GM19468 (cell line): ENCODE data around the gene KLHL20.
"Not testable (repeated sequence)": the region's sequence is repeated elsewhere in the genome, so short reads cannot be mapped to it uniquely, and the experiment has no call there.

ENCODE experiments used
- ATAC-seq: cut with Tn5 transposase; IDR thresholded peaks from one replicate; pipeline ENCODE4 v1.9.1; 2021; ENCODE audit warnings: mild to moderate bottlenecking, moderate library complexity, moderate number of reproducible peaks; ENCODE audit not compliant: unreplicated experiment; ENCODE audit errors: extremely low read depth

Gene KLHL20

GRCh38 chr1:173749137-173749536, 34.4 kb downstream of the KLHL20 start:
- no peak for ATAC-seq

DNA sequence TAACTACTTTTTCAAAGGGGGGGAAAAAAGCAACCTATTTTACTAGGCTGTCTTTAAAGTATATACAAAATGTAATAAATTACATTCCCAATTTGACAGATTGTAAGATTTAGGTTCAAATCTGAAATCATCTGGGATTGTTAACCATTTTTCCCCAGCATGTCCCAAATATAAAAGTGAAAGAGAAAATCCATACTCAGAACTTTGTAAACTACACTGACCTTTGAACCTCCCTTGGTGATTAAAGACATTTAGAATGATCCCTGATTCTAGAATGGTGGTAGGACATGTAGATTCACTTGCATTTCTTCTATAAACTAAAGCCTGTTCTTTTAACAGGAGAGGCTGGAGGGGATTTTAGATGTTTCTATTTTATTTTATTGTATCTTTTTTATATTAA, 39.0 kb downstream of the KLHL20 start:
- ATAC-seq = no peak

- no peak for ATAC-seq
Observed at GRCh38 chr1:173757666-173758065, 42.9 kb downstream of the KLHL20 start.

DNA sequence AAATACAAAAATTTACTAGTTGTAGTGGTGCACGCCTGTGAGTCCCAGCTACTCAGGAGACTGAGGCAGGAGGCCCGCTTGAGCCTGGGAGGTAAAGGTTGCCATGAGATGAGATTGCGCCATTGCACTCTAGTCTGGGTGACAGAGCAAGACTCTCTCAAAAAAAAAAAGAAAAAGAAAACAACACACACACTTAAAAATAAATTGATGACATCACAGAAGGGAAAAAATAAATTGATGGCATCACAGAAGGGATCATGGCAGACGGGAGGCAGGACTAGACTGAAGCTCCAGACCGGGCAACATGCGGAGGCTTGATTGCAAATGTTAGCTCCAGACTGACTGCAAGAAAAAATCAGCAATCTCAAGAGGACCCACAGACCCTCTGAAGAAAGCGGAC, 43.3 kb downstream of the KLHL20 start:
- no peak for ATAC-seq

DNA sequence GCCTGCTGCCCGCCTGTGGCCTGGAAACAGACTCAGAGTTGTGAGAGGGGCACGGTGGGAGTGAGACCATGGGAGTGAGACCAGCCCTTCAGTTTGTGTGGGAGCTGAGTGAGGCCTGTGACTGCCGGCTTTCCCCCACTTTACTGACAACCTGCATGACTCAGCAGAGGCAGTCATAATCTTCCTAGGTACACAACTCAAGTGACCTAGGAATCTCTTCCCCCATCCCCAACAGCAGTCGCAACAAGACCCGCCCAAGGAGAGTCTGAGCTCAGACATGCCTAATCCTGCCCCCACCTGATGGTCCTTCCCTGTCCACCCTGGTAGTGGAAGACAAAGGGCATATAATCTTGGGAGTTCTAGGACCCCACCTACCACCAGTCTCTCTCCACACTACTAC, 44.2 kb downstream of the KLHL20 start:
- ATAC-seq = no peak

DNA sequence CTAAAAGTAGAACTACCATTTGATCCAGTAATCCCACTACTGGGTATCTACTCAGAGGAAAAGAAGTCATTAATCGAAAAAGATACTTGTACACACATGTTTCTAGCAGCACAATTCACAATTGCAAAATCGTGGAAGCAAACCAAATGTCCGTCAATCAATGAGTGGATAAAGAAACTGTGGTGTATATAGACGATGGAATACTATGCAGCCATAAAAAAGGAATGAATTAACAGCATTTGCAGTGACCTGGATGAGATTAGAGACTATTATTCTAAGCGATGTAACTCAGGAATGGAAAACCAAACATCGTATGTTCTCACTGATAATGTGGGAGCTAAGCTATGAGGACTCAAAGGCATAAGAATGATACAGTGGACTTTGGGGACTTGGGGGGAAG, 49.5 kb downstream of the KLHL20 start:
- ATAC-seq = not testable (repeated sequence)

DNA sequence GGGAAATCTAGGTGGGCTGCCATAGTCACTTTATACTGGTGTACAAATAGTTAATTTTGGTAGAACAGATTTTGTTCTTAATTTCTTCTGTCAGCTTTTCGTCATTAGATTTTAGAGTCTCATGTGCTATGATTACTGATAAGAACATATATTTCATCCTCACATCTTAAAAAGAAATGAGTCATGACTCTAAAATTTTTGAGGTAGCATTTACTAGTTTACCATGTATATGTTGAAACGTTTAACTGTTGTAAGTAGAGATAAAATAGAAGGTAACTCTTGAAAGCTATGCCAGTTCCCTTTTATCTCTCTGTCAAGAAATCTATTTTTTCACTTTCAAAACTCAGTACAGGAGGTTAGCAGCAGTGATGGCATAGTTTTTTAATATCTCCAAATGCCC, 53.4 kb downstream of the KLHL20 start:
- ATAC-seq = no peak

GRCh38 chr1:173768827-173769226, 54.0 kb downstream of the KLHL20 start:
- no peak for ATAC-seq

DNA sequence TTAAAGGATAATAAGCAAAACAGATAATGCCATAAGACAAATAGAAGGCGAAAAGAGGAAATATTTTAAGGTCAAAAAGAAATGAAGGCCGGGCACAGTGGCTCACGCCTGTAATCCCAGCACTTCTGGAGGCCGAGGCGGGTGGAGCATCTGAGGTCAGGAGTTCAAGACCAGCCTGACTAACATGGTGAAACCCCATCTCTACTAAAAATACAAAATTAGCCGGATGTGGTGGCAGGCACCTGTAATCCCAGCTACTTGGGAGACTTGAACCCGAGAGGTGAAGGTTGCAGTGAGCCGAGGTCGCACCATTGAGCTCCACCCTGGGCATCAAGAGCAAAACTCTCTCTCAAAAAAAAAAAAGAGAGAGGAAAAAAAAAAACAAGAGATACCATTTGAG, 55.5 kb downstream of the KLHL20 start:
- ATAC-seq = not testable (repeated sequence)

GRCh38 chr1:173771560-173771959, 56.8 kb downstream of the KLHL20 start:
- no peak for ATAC-seq

GRCh38 chr1:173775578-173776226, 60.9 kb downstream of the KLHL20 start:
- no peak for ATAC-seq

GRCh38 chr1:173779936-173780335, 65.2 kb downstream of the KLHL20 start:
- no peak for ATAC-seq

DNA sequence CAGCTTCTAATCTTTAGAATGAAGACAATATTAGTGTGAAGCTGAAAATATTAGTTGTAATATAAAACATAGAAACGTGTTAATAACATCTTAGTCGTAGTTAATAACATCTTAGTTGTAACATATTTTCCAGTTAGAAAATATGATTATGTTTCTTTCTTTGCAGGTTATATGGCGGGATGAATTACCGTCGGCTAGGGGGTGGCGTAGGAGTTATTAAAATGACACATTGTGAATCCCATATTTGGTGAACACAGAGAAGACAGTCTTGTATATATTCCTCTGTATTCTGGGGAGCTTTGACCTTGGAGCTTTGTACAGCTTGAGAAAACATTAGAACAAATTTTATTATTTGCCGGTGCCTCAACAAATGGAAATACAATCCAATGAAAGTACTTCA, 70.2 kb downstream of the KLHL20 start:
- ATAC-seq = no peak

DNA sequence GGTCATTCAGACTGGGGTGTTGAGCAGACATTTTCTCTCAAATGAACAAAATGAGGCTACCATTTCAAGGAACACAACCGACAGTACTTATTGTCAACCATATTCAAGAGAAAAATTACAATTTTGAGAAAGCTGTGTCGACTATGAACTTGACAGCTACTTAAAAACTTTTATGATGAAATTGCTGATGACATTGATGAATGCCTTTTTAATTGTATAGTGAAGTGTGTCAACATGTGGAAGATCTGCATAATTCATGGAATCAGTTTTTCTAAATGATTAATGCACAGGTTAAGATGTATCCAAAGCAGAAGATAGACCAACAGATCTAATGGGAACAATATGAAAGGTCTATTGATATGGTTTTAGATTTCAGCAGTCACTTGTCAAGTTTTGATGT, 75.1 kb downstream of the KLHL20 start:
- no peak for ATAC-seq

DNA sequence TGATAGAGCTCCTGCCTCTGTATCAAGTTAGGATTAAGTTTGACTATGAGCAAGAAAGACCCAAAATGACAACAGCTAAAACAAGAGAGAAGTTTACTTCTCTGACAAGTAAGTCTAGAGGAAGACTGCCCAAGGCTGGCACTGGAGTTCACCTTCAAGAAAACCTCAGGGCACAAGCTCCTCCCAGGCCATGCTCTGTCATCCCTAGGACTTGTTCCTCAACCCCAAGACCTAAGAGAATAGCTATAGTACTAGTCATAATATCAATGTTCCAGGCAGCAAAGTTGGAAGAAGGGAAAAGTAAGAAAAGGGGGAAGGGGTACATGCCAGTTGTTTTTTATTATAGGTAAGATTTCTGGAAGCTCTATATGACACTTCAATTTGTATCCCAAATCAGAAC, 83.3 kb downstream of the KLHL20 start:
- no peak for ATAC-seq

- ATAC-seq = not testable (repeated sequence)
Observed at GRCh38 chr1:173799995-173800394, 85.2 kb downstream of the KLHL20 start.

GRCh38 chr1:173802961-173803360, 88.2 kb downstream of the KLHL20 start:
- no peak for ATAC-seq

DNA sequence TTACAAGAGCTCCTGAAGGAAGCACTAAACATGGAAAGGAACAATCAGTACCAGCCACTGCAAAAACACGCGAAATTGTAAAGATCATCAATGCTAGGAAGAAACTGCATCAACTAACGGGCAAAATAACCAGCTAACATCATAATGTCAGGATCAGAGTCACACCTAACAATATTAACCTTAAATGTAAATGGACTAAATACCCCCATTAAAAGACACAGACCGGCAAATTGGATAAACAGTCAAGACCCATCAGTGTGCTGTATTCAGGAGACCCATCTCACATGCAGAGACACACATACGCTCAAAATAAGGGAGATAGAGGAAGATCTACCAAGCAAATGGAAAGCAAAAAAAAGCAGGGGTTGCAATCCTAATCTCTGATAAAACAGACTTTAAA, 98.9 kb downstream of the KLHL20 start:
- ATAC-seq = not testable (repeated sequence)

DNA sequence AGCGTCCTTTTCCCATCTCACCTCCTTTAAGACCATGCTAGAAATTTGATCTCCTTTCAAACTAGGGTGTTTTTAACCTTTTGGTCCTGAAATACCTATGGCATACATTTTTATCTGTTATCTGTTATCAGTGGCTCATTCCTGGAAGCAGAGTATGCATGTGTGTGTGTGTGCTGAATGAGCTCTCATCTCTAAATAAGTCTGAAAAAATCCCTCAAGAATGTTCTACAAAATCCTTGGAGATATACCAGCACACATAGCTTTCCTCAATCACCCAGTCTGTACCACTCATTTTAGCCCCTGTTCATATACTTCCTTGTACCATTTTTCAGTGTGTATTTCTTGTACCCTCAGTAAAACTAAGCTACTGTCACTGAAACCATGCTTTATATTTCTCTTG, 103.7 kb downstream of the KLHL20 start:
- no peak for ATAC-seq

GRCh38 chr1:173821680-173822079, 106.9 kb downstream of the KLHL20 start:
- ATAC-seq = no peak

DNA sequence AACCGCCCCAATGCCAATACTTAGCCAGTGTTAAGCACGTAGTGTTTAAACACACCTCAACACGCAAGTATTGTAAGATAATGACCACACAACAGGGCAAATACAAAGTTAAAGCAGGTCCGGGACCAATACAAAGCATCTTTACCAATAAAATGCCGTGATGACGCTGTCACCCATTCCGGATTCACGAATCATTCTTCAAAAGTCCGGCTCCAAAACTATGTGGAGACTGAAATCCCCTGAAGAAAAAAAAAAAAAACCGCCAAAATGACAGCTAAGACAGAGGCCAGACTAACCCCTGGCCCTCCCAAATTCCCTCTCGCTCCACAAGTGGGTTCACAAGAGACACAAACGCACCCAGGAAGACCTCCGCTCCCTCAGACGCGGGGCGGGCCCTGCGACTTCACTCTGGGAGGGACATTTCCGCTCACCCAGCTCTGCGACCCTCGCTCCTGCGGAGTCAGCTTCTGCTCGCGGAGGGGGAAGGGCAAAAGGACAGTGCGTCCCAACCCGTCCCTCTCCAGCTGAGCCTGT, 109.1 kb downstream of the KLHL20 start:
- ATAC-seq = peak; percentile 11

- ATAC-seq = peak; percentile 84
Observed at GRCh38 chr1:173824315-173825081, 109.7 kb downstream of the KLHL20 start, which contains the start of the genes CENPL and DARS2. TSS of gene CENPL (minus strand) at chr1:173824883. CDS start at chr1:173811299, 13,584 bp downstream. TSS of gene DARS2 (plus strand) at chr1:173824673. CDS start at chr1:173825230, 557 bp downstream.
